ENCODE data around the gene ATP4B. TPM values are rescaled to one million over a fixed set of nuclear protein-coding genes. Genes with fewer than 3 reads are reported as not detected.

ATP4B gene
- total RNA-seq, 2 experiments from 2014 or later, result not detected

- no peaks in the 10 kb centered on the region for H3K4me1 ChIP-seq (ENCODE audit: insufficient read depth, low read length, poor library complexity, severe bottlenecking)
- TF ChIP-seq EZH2phosphoT487 (IDR thresholded peaks at IDR 0.05; ENCODE audit: borderline replicate concordance, low read depth, low read length), result no peak
- TF ChIP-seq CTCF (conservative IDR thresholded peaks at IDR 0.05; ENCODE audit: low read length), result no peak
- no TSS peak for BruUV-seq (replicated peaks)
- no peaks in the 10 kb centered on the region for H3K9me3 ChIP-seq (ENCODE audit: low read length)
- no peaks in the 10 kb centered on the region for H3K79me2 ChIP-seq (ENCODE audit: insufficient read depth, low read depth, low read length)
- DNase-seq (ENCODE audit: low spot score), result no peak
- CTCF ChIA-PET (ENCODE audit: unreplicated experiment), result interaction anchor here (0.6 kb wide), 1 partner anchor 1651 kb away, joined by 3 read pairs; no protein-coding TSS in a partner anchor
- H3K4me2 ChIP-seq (ENCODE audit: low read length), result no peak overlapping the region
- no peaks in the 10 kb centered on the region for H3K9me2 ChIP-seq (ENCODE audit: insufficient read depth, low read length)
- H3K27ac ChIP-seq (ENCODE audit: low read depth, low read length, poor library complexity, severe bottlenecking), result no peak overlapping the region
- H3K4me3 ChIP-seq (ENCODE audit: low read depth, low read length, poor library complexity, severe bottlenecking), result no peak overlapping the region
- H4K20me1 ChIP-seq (ENCODE audit: insufficient read depth, low read length), result no peaks in the 10 kb centered on the region
- POLR2A ChIA-PET, result no interaction called here
- intact Hi-C loops (cut with micrococcal nuclease; ENCODE audit: unreplicated experiment), result no loop called here
- H3K36me3 ChIP-seq (ENCODE audit: insufficient read depth, low read length), result no peaks in the 10 kb centered on the region
- no peak overlapping the region for H2AFZ ChIP-seq (ENCODE audit: low read length)
Measured at GRCh38 chr13:113655346-113656002, 2.5 kb downstream of the ATP4B start.

- H3K9me2 ChIP-seq (ENCODE audit: insufficient read depth, low read length), result no peaks in the 10 kb centered on the region
- no peaks in the 10 kb centered on the region for H3K36me3 ChIP-seq (ENCODE audit: insufficient read depth, low read length)
- H3K4me2 ChIP-seq (ENCODE audit: low read length), result no peak overlapping the region
- POLR2A ChIA-PET, result no interaction called here
- H3K4me3 ChIP-seq (ENCODE audit: low read depth, low read length, poor library complexity, severe bottlenecking), result no peak overlapping the region
- CTCF ChIA-PET (ENCODE audit: unreplicated experiment), result no interaction called here
- H4K20me1 ChIP-seq (ENCODE audit: insufficient read depth, low read length), result no peaks in the 10 kb centered on the region
- intact Hi-C loops (cut with micrococcal nuclease; ENCODE audit: unreplicated experiment), result no loop called here
- no peak for TF ChIP-seq EZH2phosphoT487 (IDR thresholded peaks at IDR 0.05; ENCODE audit: borderline replicate concordance, low read depth, low read length)
- no peak for TF ChIP-seq CTCF (conservative IDR thresholded peaks at IDR 0.05; ENCODE audit: low read length)
- no TSS peak for BruUV-seq (replicated peaks)
- DNase-seq (ENCODE audit: low spot score), result no peak
- H3K9me3 ChIP-seq (ENCODE audit: low read length), result no peaks in the 10 kb centered on the region
- H3K79me2 ChIP-seq (ENCODE audit: insufficient read depth, low read depth, low read length), result no peaks in the 10 kb centered on the region
- no peaks in the 10 kb centered on the region for H3K4me1 ChIP-seq (ENCODE audit: insufficient read depth, low read length, poor library complexity, severe bottlenecking)
- H3K27ac ChIP-seq (ENCODE audit: low read depth, low read length, poor library complexity, severe bottlenecking), result no peak overlapping the region
- H2AFZ ChIP-seq (ENCODE audit: low read length), result no peak overlapping the region
Measured at GRCh38 chr13:113654591-113655345, 3.2 kb downstream of the ATP4B start.

GRCh38 chr13:113654175-113654560 lies 3.8 kb downstream of the ATP4B start:
- intact Hi-C loops (cut with micrococcal nuclease; ENCODE audit: unreplicated experiment), result no loop called here
- Histone ChIP-seq H3K79me2 (ENCODE audit: insufficient read depth, low read depth, low read length) (no peaks in the 10 kb centered on the region), H4K20me1 (ENCODE audit: insufficient read depth, low read length) (no peaks in the 10 kb centered on the region), H3K27ac (ENCODE audit: low read depth, low read length, poor library complexity, severe bottlenecking) (no peak overlapping the region), H2AFZ (ENCODE audit: low read length) (no peak overlapping the region), H3K4me2 (ENCODE audit: low read length) (no peak overlapping the region), H3K4me3 (ENCODE audit: low read depth, low read length, poor library complexity, severe bottlenecking) (no peak overlapping the region), H3K4me1 (ENCODE audit: insufficient read depth, low read length, poor library complexity, severe bottlenecking) (no peaks in the 10 kb centered on the region), H3K9me3 (ENCODE audit: low read length) (no peaks in the 10 kb centered on the region), H3K9me2 (ENCODE audit: insufficient read depth, low read length) (no peaks in the 10 kb centered on the region), H3K36me3 (ENCODE audit: insufficient read depth, low read length) (no peaks in the 10 kb centered on the region)
- ChIA-PET CTCF (ENCODE audit: unreplicated experiment) (no interaction called here), POLR2A (no interaction called here)
- TF ChIP-seq CTCF (conservative IDR thresholded peaks at IDR 0.05; ENCODE audit: low read length), result no peak
- no peak for TF ChIP-seq EZH2phosphoT487 (IDR thresholded peaks at IDR 0.05; ENCODE audit: borderline replicate concordance, low read depth, low read length)
- BruUV-seq (replicated peaks), result no TSS peak
- no peak for DNase-seq (ENCODE audit: low spot score)
